Measurements from ENCODE around the gene SCNN1A.
"Not testable (repeated sequence)": the region's sequence is repeated elsewhere in the genome, so short reads cannot be mapped to it uniquely, and the experiment has no call there.

SCNN1A gene

DNA sequence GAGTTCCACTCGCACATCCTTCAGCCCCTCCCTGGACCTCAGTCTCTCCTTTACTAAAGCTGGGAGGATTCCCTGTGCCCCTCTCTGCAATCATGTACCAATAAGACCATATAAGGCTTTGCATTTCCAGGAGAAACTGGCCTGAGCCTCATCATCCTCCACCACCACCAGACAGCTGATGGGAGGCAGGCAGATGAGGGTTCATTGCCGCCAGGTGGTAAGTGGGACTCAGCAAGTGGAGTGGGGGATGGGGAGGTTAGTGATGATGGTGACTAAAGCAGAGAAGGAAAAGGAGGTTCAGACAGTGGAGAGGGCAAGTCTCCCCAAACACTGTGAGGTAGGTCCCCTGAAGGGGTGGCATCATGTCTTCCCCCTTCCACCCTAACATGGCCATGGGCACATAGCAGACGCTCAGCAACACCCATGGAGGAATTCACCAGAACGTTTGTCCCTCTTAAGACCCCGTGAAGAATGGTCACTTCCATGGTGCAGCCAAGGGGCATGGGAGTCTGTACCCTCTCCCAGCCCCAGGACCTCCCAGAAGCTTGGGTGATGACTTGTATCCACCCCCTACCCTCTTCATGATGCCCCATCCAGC lies 29.0 kb downstream of the SCNN1A start:
- DNase-seq, result no peak

DNA sequence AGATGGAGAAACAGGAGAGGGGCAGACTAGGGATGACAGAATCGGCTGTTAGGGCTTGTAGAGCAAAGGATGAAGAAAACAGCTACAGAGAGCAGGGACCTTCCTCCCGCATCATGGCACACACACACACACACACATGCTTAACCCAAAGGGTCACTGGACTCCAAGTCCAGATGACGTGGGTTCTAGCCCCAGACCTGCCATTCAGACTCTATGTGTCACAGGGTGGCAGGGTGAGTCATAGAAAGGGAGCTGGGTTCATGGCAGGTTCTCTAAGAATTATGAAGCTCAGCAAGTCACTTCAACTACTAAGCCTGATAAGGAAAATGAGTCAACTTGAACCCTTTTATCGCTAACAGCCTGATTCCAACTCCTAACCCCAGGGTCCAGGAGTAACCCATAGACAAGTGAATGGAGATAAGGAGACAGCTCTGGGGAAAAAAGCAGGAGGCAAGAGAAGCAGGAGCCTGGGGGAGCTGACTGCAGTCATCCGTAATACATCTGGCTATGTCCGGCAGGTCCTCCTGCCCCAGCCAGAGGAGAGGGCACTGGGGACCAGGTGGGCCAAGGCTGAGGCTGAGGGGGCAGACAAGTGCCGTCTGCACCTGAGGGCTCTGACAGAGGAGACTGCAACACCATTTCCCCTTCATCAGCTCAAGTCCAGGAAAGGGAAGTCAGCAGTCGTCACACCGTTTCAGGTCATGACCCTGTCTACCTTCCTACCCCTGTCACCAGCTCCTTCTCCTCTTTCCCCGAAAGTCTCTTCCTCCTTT lies 29.9 kb downstream of the SCNN1A start:
- DNase-seq, result no peak

- not testable (repeated sequence) for DNase-seq
Measured at GRCh38 chr12:6344101-6344660, 31.2 kb downstream of the SCNN1A start.

DNA sequence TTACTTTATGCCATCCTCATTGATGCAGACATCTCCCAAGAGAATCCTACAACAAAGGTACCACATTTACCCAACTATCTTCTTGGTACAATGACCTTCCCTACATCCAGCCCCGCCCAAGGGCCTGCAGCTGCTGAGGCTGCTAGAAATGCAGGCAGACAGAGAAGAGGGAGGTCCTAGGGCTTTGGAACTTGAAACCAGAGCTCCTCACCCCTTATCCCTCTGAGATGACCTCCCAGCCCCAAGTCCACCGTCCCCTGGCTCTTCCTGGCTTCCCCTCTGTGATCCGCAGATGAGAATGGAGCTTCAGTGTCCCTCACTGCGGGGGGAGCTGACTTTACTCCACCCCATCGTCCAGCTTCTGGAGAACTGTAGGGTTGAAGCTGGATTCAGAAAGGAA lies 31.8 kb downstream of the SCNN1A start:
- no peak for DNase-seq

GRCh38 chr12:6342140-6342889 lies 33.0 kb downstream of the SCNN1A start:
- DNase-seq, result no peak

GRCh38 chr12:6341417-6342139 lies 33.8 kb downstream of the SCNN1A start, which contains the start of gene TNFRSF1A:
Gene TNFRSF1A (minus strand): TSS chr12:6342076. CDS start chr12:6341814, 262 bp downstream.
- DNase-seq, result no peak

DNA sequence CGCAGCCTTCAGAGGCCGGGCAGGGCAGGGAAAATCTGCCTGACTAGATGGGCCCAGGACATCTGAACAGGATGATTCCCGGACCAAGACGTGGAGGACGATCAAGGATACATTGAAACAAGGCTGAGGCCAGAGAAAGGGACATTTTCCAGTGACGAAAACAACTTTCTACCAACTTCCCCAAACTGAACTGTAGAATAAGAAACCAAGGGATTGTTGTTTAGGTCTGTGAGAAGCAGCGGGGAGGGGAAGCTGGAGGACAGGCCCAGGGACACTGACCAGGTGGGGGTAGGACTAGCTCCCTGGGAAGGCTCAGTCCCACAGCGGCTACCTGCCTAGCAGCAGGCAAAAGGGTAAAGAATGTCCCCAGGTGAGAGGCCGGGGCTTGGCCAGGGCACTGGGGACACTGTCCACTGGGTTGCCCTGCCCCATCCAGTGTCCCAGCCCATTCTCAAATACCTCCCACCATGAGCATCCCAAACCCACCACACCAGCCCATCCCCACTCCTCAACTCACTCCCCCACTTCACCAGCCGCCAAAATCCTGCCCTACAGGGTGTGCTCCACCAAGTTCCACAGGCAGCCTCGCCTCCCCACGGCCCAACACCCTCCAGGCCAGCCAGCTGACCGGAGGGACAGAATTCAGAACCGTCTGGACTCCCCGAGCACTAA lies 34.5 kb downstream of the SCNN1A start:
- DNase-seq, result no peak

- no peak for DNase-seq
Measured at GRCh38 chr12:6340032-6340638, 35.2 kb downstream of the SCNN1A start.

DNA sequence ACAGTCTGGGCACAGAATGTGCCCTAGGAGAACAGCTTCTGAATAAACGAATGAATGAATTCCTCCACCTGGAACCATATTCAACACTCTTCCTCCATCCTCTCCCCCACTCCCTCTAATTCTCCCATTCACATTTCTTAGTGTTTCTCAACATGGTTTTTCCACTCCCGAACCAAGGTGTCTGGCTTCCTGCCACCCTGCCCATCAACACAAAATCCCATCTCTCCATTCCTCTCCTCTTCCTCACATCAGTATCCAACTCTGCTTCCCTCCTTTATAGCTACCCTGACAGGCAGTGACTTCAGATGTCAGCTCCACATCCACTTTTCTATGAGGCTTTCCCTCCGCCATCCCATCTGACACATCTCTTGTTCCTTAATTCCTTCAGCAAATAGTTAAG lies 36.4 kb downstream of the SCNN1A start:
- DNase-seq, result no peak

DNA sequence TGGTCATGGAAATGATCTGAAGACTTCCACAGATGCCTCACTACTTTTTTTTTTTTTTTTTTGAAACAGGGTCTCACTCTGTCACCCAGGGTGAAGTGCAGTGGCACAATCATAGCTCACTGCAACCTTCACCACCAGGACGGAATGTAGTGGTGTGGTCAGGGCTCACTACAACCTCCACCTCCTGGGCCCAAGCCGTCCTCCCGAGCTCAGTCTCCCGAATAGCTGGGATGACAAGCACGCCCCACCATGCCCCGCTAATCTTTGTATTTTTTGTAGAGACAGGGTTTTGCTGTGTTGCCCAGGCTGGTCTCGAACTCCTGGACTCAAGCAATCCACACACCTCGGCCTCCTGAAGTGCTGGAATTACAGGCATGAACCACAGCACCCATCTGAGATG lies 36.8 kb downstream of the SCNN1A start:
- DNase-seq, result not testable (repeated sequence)

DNA sequence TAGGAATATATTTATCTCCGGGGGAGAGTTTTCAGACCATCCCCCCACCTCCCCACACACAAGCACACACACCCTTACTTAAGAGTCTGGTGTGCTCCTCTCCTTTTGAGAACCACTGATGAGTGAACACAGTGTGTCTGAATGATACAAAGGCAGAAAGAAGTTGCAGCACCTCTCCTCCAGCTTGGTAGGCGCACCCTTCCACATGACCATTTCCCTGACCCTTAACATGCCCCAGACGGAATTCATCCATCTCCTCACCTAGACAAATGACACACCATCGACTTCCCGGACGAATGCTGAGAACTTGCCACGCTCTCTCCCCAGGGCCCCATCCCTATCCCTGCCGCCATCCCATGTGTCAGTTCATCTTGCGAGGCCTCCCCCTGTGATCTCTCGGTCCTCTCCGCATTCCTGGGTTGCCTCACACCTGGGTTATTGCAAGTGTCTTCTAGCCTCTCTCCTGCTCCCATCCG lies 37.4 kb downstream of the SCNN1A start:
- DNase-seq, result no peak

DNA sequence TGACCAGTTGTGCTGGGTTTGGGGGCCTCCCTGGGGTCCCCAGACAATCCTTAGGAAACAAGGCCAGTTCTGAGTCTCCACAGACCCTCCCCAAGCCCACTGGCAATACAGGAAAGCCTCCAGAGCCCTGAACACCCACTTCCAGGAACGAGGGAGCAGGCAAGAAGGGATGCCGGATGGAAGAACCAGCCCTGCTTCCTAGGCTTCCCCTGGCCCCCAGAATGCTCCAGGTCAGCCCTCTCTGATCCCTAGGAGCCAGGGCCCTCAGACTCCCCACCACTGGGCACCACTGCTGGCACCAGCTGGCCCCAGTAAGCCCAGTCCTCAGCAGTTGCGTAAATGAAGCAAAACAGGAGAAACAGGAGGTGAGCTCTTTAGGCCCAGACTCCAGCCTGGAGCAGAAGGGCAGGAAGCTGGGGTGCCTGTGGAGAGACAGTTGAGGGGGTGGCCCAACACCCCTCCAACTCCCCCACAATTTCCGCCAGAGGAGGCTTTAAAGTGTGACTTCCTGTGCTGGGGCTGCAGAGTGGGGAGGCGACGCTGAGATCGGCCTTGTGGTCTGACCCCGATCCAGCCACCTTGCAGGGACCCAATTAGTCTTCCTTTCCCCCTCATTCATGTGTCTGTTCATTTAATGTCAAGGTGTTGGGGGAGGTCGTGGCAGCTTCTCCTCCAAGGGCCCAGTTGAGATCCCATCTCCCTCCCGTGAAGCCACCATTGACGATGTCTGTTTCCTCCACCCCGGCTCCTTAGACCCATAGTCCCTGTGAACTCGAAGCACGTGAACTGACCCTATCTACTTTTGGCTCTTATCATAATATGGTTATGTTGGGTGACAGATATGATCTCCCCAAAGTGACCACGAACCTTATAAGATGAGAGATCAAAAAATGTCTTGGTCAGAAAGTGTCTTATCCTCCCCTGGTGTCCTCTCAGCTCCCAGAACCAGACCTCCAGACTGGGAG lies 38.2 kb downstream of the SCNN1A start:
- DNase-seq, result no peak

DNA sequence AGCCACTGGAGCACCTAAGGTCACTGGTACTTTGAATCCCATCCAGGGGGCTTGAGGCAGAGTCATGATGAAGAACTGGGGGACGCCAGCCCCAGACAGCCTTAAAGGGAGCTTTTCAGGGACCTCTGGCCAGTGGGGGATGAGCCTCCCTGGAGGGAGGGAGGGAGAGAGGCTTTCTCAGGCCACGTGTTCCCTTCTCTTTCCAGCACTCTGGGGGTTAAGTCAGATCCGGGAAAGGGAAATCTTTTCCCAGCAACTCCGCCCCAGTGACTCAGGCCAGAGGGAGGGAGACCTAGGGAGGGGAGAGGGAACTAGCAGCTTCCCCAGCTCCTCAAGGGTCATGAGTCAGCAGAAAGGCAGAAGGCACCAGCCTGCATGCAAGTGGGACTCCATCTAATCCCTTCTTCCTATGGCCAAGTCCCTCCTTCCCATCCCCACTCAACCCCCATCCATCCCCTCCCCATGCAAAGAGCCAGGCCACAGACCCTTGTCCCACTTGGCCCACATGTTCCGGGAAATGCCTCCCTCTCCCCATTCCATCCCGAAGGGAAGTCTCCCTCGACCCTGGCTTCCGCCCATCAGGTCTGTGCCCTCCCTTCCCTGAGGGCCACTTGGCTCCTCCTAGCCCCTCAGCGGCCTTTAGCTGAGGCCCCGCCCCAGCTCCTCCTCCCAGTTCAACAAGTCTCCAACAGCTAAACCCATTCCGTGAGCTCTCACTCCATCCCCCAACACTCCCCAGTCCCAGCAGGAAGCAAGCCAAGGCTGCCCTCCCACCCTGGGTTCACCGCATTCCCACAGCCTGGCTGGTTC lies 39.1 kb downstream of the SCNN1A start:
- DNase-seq, result peak; percentile 90

DNA sequence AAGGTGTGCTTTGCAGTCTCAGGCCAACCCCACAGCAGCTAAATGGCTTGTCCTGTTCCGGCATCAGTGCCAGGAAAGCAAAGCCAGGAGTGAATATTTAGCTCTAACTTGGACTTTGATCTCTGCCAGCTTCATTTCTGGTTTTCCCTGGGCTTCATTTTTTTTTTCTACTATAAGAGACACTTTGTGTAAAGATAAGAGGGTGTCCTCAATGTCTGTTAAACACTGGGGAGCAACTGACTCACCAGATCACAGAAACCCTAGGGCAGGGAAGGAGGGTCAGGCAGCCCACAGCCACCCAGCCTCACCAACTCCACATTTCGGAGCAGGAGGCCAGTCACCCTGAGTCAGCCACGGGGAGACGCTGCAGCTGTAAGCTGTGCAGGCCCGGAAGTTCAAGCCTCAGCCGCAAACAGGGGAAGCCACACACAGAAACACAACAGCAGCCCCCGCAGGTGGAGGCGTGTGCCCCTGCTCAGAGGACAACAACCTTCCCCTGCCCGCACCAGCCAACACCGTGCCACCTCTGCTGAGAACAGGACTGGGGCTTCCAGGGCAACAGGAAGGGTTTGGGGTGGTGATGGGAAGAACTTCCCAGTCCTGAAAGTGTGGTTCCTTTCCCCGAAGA lies 39.8 kb downstream of the SCNN1A start:
- DNase-seq, result no peak

- no peak for DNase-seq
Measured at GRCh38 chr12:6334940-6335450, 40.4 kb downstream of the SCNN1A start.

DNA sequence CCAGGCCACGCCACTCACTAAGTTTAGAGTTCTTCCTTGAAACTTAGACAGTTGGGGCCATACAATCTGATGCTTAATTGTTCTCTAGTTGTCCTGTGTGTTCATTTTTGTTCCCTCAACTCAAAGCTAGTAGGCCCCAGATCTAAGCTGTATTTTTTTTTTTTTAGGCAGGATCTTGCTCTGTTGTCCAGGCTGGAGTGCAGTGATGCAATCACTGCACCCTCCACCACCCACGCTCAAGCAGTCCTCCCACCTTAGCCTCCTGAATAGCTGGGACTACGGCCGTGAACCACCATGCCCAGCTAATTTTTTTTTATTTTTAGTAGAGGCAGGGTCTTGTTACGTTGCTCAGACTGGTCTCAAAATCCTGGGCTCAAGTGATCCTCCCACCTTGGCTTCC lies 41.0 kb downstream of the SCNN1A start:
- no peak for DNase-seq

GRCh38 chr12:6333566-6333965 lies 41.8 kb downstream of the SCNN1A start:
- no peak for DNase-seq

- no peak for DNase-seq
Measured at GRCh38 chr12:6333029-6333428, 42.3 kb downstream of the SCNN1A start.

DNA sequence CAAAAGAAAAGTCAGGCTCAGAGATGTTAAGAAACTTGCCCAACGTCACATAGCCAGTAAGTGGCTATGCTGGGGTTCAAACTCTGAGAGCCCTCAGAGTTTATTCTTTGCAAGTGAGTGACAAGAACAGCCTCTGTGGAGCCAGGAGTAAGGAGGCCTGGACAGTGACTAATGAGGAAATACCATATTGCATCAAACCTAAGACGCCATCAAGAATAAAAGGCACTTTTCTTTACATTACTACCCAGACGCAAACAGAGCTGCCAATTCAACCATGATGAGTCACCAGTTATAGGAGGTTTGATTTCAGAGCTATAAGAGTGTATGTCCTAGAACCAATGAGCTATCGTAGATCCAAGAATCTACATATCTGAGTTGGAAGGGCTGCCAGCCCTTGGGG lies 42.9 kb downstream of the SCNN1A start:
- no peak for DNase-seq
